Measurements from ENCODE around the gene ZNF319.
"Not testable (repeated sequence)": the region's sequence is repeated elsewhere in the genome, so short reads cannot be mapped to it uniquely, and the experiment has no call there.

The ZNF319 gene

DNA sequence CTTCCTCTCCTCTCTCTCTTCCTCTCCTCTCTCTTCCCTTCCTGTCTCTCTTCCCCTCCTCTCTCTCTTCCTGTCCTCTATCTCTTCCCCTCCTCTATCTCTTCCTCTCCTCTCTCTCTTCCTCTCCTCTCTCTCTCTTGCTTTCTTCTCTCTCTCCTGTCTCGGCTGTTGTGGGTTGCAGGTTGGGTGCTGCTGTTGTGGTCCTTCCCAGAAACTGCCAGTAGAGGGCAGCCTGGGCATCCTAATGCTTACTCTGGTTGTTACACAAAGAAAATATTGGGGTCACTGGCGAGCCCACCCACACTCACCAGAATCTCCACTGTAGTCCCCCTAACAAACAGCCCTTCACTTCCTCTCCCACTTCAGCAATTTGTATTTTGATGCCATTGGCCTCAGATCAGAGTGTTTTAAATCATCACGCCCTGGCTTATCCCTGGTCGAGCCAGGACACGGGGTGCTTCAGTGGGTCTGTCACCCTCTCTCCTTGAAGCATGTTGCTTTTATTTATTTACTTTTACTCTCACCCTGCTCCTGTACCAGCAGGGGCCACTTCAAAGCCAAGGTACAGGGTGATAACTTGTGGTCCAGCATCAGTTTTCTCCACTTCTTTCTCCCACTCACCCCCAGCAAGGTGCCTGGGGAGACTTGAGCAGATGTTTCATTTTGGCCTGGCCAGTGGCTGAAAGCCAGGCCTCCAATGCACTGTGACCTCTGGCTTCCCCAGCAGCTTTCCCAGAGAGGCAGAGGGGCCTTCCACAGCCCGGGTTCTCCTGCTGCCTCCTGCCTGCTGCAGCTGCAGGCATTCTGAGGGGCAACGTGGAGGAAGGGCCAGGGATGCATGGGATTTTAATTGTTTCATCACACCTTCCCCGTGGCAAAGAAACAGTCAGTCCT, 20.4 kb upstream of the ZNF319 start:
- no peak for DNase-seq

DNA sequence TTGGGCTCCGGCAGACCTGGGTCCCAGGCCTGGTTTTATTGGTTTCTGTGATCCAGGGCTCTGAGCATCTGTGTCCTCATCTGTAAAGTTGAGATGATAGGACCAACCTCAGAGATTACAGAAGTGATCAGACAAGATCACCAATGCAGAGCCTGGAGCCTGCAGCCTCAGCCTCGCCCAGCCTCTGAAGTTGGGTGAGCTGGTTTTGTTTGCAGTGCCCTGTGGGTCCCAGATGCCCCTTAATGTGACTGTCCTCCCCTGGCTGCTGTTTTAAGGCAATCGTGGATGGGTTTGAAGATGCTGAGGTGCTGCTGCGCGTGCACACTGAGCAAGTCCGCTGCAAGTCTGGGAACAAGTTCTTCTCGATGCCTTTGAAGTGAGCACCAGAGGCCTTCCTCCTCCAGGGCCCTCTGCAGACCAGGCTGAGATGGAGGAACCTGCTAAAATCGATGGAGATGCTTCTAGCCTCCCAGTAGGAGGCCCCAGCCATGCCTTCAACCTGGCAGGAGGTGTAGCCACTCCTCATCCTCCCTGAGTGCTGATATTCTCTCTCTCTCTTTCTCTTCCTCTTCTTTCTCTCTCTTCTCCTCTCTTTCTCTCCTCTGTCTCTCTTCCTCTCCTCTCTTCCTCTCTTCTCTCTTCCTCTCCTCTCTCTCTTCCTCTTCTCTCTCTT, 19.5 kb upstream of the ZNF319 start:
- DNase-seq = no peak

DNA sequence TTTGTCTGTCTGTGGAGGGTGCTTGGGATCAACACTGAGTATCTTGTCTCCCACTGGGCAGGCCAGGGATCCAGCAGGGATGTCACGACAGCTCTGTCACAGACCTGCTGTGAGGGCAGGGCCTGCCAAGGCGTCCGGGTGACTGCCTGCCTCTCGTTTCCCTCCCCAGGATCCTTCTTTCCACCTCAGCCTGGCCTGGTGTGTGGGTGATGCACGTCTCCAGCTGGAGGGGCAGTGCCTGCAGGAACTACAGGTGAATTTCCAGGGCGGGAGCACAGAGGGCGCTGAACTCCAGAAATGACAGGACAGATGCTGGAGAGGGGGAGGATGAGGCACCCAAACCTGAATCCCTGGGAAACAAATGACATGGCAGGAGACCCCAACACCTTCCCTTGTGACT, 18.3 kb upstream of the ZNF319 start:
- DNase-seq = no peak

DNA sequence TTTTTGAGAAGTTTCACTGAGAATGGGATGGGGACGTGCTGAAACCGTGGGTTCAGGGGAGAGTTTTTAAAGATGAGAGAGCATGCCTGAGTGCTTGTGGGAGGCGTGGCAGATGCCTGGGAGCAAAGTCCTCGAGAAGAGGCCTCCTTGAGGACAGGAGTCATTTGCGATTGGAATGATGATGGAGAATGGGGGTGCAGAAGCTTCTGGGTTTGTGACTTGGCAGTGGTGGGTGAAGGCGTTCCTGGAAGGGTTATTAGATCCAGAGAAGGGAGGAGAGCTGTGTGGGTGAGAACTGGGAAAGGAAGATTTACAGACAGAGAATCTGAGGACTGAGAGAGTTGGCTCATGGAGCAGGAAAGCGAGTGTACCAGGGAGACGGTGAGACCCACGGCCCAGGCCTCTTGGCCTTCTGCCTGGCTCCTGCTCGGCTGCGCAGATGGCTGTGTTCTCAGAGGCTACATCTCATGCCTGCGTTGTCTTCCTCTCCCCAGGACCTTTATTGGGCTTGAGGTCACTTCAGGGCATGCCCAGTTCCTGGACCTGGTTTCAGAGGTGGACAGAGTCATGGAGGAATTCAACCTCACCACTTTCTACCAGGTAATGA, 16.5 kb upstream of the ZNF319 start:
- DNase-seq = no peak

DNA sequence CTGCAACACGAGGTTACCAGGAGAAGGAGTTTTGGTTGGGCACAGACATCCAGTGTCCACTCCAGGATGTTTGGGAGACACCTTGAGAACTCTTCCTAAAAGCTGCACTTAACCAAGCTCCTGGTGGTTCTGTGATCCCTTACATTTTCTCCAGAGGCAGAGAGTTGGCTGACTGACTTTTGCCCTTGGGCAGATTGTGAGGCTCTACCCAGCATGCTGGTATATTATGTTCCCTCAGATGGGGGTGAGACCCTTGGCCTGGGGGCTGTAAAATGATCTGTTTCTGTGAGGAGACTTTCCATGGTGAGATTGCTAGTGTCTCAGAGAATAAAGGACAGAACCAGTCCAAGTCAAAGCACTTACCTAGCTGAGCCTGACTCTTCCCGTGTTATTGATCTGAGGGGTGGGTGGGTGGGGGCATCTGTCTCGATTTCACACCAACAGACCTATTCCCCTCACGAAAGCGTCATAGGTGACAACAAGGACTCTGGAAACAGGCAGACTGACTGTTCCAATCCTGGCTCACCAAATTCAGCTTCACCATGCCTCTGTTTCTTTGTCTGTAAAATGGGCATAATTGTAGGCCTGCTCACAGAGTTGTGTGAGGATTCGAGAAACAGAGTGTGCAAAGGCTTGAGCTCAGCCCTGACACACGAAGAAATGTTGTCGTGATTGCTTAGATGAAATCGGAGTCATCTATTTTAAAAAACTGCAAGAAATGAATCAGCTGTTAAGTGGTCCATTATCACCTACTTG, 12.9 kb upstream of the ZNF319 start:
- DNase-seq = no peak

GRCh38 chr16:58012481-58012880, 12.0 kb upstream of the ZNF319 start:
- no peak for DNase-seq

GRCh38 chr16:58011652-58012051, 11.2 kb upstream of the ZNF319 start:
- DNase-seq = no peak

DNA sequence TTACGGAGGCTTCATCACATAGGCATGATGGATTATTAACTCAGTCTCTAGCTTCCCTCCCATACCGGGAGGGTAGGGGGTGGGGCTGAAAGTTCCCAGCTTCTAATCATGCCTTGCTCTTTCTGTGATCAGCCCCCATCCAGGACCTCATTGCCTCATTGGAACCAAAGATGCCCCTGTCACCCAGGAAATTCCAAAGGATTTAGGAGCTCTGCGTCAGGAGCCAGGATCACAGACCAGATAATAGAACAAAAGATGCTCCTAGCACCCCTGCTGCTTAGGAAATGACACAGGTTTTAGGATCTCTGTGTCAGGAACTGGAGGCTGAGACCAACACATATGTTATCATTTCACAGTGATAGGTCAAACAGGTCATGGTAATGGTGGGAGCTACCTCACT, 10.4 kb upstream of the ZNF319 start:
- DNase-seq = no peak

DNA sequence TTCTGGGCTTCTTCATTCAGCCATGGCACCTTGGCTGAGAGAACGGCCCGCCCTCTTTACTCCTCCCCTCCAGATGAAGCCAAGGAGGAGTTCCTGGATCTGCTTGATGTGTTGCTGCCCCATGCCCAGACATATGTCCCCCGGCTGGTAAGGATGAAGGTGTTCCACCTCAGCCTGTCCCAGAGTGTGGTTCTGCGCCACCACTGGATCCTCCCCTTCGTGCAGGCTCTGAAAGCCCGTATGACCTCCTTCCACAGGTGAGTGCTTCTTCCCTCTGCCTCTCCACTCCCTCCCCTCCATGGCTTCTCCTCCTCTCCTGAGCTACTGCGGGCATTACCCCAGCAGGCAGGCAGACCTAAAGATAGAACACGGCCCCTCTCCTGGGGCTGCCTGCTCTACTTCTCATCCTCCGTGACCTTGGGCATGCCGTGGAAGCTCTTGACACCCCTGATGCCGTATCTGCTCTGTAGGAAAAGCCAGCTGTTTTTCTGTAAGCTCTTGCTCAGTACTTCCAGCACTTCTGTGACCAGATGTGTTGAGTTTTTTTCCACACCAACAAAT, 9.5 kb upstream of the ZNF319 start:
- DNase-seq = no peak

DNA sequence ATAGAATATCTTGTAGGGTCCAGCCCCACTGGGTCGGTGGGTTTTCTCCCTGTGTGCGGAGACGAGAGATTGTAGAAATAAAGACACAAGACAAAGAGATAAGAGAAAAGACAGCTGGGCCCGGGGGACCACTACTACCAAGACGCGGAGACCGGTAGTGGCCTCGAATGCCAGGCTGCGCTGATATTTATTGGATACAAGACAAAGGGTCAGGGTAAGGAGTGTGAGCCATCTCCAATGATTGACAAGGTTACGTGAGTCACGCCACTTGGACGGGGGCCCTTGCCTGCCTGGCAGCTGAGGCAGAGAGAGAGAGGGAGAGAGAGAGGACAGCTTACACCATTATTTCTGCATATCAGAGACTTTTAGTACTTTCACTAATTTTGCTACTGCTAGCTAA, 4.3 kb upstream of the ZNF319 start:
- DNase-seq = not testable (repeated sequence)

GRCh38 chr16:58002936-58003335, 2.5 kb upstream of the ZNF319 start:
- no peak for DNase-seq

GRCh38 chr16:58002416-58002800, 1.9 kb upstream of the ZNF319 start:
- DNase-seq = no peak

- no peak for DNase-seq
These were observed 1.4 kb upstream of the ZNF319 start for GRCh38 chr16:58001781-58002415.

DNA sequence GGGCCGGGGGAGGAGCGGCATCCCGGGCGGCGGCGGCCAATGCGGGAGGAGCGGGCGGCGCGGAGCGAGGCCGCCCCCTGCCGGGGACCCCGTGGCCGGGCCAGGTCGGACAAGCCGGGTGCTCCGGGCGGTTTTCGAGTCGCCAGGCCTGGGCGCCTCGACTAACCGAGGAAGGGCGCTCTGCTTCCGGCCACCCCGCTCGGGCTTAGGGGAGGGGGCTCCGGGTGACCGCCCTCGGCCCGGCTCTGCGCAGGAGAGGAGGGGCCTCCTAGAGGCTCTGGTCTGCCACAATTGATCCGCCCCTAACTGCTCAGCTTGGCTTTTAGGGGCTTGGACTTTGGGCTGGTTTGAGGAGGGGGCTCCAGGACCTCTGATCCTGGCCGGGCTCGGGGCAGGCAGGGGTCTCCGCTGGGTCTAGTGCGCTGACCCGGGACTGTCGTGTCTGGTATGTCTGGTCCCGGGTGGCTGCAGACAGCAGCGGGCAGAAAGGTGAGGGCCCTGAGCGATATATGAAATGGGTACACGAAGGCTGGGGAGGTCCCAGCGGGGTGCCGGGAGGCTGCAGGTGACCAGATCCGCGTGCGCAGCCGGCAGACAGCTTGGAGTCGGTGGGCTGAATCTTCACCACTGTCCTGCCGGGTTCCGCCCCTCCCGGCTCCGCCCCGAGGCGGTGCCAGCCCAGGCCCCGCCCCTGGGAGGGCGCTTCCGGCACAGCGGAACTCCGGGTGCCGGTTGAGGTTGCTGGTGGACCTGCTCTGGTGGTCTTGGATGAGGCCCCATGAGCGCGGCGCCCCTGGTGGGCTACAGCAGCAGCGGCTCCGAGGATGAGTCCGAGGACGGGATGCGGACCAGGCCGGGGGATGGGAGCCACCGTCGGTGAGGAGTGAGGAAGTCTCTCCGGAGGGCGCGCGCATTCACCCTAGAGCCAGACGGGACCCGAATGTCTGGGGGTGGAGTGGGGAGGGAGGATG, 519 bp upstream of the ZNF319 start, which contains the start of gene USB1:
TSS of gene USB1 (plus strand) at position 702 of the 971 bp plus-strand sequence. CDS start at position 779, 77 bp downstream.
- peak; percentile 77 for DNase-seq

DNA sequence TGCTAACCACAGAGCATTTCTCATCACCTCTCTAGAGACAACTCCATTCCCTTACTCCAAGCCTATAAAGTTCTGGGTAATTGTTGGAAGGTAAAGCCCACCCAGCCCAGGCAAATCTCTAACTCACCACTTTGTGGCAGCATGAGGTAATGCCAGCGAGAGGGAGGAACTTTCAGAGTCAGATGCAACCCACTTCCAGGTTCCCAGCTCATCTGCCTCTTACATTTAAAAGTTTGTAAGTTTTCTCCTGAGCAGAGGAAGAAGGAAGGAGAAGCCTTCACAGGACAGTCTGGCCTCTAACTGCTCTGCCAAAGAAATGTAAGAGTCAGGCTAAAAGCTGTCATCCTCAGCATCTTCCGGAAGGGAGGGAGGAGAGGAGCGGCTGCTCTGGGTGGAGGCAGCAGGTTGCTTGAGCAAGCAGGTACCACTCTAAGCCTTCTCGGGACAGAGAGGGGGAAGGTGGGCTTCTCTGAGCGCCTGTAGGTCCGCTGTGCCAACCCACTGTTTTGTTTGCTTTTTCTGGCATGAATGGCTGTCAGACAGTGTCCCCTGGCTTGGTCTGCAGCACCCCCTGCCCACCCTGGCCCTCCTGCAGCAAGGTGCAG, 1.0 kb downstream of the ZNF319 start:
- no peak for DNase-seq

GRCh38 chr16:57998992-57999365, 1.5 kb downstream of the ZNF319 start:
- DNase-seq = no peak

DNA sequence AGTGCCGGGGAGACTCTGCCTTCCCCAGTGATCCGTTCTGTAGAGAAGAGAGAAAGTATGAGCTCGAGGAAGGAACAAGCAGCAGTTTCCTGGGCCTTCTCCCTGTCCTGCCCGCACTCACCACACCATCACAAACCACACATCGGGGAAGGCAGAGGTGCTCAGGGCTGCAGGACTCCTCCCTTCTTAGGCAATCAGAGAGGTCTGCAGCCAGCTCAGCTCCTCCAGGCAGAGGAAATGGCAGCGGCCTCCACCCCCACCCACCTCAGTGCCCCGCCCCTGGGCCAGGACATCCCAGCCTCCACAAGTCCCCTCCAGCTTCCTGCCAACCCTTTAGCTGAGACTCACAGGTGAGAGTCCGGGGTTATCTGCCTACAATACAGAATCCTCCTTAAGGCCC, 2.0 kb downstream of the ZNF319 start:
- DNase-seq = no peak

DNA sequence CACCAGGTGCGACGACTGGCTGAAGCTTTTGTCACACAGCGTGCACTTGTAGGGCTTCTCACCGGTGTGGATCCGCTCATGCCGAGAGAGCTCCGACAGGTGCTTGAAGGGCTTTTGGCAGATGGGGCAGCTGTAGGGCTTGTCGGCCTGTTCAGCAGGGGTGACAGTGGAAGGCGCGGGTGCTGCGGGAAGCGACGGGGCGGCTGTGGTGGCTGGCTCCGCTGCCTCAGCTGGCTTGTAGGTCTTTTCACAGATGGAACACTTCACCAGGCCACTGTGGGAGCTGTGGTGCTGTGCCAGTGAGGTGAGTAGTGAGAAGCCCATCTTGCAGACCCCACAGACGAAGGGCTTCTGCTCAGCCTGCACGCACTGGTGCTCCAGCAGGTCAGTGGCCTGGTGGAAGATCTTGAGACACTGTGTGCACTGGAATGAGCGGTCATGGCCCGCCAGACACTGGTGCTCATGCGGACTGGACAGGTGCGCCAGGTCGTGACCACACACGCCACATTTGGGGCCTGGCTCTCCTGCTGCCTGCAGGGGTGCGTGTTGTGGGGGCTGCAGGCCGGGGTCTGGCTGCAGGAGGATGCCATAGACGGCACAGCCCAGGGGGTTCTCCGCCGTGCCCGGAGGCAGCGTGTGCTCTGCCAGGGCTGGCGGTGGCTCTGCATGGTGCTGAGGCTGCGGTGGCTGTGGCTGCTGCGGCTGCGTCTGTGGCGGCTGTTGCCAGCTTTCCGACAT, 2.8 kb downstream of the ZNF319 start:
- no peak for DNase-seq

DNA sequence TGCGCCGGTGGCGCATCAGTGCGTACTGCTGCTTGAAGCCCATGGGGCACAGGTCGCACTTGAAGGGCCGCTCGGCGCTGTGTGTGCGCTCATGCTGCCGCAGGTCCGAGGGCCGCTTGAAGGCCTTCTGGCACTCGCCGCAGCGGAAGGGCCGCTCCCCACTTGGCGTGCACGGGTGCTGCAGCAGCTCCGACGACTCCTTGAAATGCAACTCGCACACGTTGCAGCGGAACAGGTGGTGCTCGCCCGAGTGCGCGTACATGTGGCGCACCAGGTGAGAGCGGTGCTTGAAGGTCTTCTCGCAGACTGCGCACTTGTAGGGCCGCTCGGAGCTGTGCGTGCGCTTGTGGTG, 3.3 kb downstream of the ZNF319 start:
- DNase-seq = no peak

Measured in NCI-H1092 (cell line).